A673 (cell line): ENCODE measurements around the gene SCAMP3.

Experiments used
- EZH2 ChIP-seq: fragments of 200-600 bp; sonication (generic); IDR thresholded peaks from 2 replicates; pipeline ENCODE4 v1.6.1; 2017; ENCODE audit warnings: borderline replicate concordance, low read depth, mild to moderate bottlenecking, mixed read lengths, antibody characterized with exemption, low read length; ENCODE audit not compliant: poor library complexity, severe bottlenecking
- TF ChIP-seq, protein P1 (sequence below): fragments of 300-800, 200-600 bp; sonication (generic); conservative IDR thresholded peaks from 2 replicates; pipeline ENCODE4 v1.5.1; 2017; ENCODE audit warnings: low read depth, mild to moderate bottlenecking, antibody characterized with exemption, low read length, moderate library complexity, mixed read lengths

DNA sequence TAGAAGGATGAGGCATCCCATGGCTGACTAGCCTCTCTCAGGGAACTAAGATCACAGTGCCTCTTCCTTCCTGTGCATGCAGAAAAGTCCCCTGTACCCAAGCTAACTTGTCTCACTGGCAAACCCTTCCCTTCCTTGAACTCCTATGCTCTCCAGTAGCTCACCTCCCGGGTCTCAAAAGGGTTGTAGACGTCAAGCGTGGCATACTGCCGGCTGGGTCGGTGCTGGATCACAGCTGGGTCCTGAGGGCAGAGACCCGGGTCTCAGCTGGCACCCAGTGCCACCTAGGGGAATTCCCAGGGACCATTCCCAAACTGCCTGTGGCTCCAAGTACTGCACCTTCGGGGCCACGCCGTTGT is 688 bp downstream of the SCAMP3 start:
- TF ChIP-seq, protein P1, sequence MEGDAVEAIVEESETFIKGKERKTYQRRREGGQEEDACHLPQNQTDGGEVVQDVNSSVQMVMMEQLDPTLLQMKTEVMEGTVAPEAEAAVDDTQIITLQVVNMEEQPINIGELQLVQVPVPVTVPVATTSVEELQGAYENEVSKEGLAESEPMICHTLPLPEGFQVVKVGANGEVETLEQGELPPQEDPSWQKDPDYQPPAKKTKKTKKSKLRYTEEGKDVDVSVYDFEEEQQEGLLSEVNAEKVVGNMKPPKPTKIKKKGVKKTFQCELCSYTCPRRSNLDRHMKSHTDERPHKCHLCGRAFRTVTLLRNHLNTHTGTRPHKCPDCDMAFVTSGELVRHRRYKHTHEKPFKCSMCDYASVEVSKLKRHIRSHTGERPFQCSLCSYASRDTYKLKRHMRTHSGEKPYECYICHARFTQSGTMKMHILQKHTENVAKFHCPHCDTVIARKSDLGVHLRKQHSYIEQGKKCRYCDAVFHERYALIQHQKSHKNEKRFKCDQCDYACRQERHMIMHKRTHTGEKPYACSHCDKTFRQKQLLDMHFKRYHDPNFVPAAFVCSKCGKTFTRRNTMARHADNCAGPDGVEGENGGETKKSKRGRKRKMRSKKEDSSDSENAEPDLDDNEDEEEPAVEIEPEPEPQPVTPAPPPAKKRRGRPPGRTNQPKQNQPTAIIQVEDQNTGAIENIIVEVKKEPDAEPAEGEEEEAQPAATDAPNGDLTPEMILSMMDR: peak; percentile 26; the same call in 1 of the 2 replicates
- TF ChIP-seq EZH2: no peak
